ENCODE results near the gene PTGDR.

- TF ChIP-seq CTCF (IDR thresholded peaks at IDR 0.05; ENCODE audit: insufficient read depth, low read depth, low read length) (no peak), EZH2 (IDR thresholded peaks at IDR 0.05; ENCODE audit: insufficient read depth, low read length) (no peak)
These were observed 2.2 kb upstream of the PTGDR start for GRCh38 chr14:52265253-52265652.
